Endothelial cell of umbilical vein (primary cell): ENCODE results near the gene INTS11. TPM values are rescaled to one million over a fixed set of nuclear protein-coding genes. Genes with fewer than 3 reads are reported as not detected.

ENCODE experiments used
- BruUV-seq: library from RNA; stranded (reverse); fragments of 400-500 nt; replicated peaks from 2 replicates; lab custom pipeline; 2021; lab: Mats Ljungman, UMichigan
- CTCF ChIA-PET: fragments of 300-600, 350-600 bp; sonication (Branson Sonifier 250); formaldehyde crosslinking; loops from one replicate; lab custom pipeline; 2021; ENCODE audit warnings: antibody characterized with exemption, inconsistent platforms; lab: Charles Lee
- POLR2A ChIA-PET: fragments of 300-600, 350-600 bp; sonication (Branson Sonifier 250); formaldehyde crosslinking; loops from one replicate; lab custom pipeline; 2021; ENCODE audit warnings: antibody characterized with exemption, inconsistent platforms; lab: Charles Lee
- DNase-seq: peaks from one replicate; pipeline ENCODE4 v3.0.0-alpha.2; 2011; ENCODE audit warnings: low read depth, low spot score
- FAIRE-seq: peaks from 2 replicates; lab custom pipeline; 2011; peaks lifted over from hg19 to GRCh38; lab: Jason Lieb, UNC
- H2AFZ ChIP-seq: 2 replicates; pipeline ENCODE4 v1.6.0; 2012; ENCODE audit warnings: low read depth, low read length, control low read depth, inconsistent platforms
- H3K27ac ChIP-seq: 2 replicates; pipeline ENCODE4 v1.5.1; 2011; ENCODE audit warnings: low read depth, mild to moderate bottlenecking, control low read depth, low read length, moderate library complexity; ENCODE audit not compliant: insufficient read depth
- H3K27me3 ChIP-seq, 2 experiments: 2 replicates each; pipeline versions ENCODE4 v1.6.0 to v1.6.1; 2011; ENCODE audit warnings: low read length in 2 of 2, mixed read lengths in 1 of 2; ENCODE audit not compliant: control insufficient read depth in 2 of 2, insufficient read depth in 2 of 2
- H3K36me3 ChIP-seq, 2 experiments: 2 replicates in 1 of 2; 3 replicates in 1 of 2; pipeline ENCODE4 v1.5.1; 2011; ENCODE audit warnings: low read length in 2 of 2, mild to moderate bottlenecking in 1 of 2, moderate library complexity in 1 of 2; ENCODE audit not compliant: control insufficient read depth in 2 of 2, insufficient read depth in 2 of 2; ENCODE audit errors: extremely low read depth in 1 of 2
- H3K4me1 ChIP-seq: 3 replicates; pipeline ENCODE4 v1.5.1; 2011; ENCODE audit warnings: mild to moderate bottlenecking, low read length; ENCODE audit not compliant: control insufficient read depth, insufficient read depth; ENCODE audit errors: extremely low read depth
- H3K4me2 ChIP-seq: 2 replicates; pipeline ENCODE4 v1.6.1; 2011; ENCODE audit warnings: low read length, control low read depth, mixed read lengths; ENCODE audit not compliant: insufficient read depth
- H3K4me3 ChIP-seq, 3 experiments: fragments of 200-600 bp in 1 of 3; sonication (generic), shearing (Covaris generic) in 1 of 3; replicated peaks in 1 of 3; 2 replicates each; pipeline ENCODE4 v1.5.1; 2011 to 2016; ENCODE audit warnings: control low read depth in 3 of 3, low read length in 3 of 3, mild to moderate bottlenecking in 2 of 3, inconsistent platforms in 1 of 3, low read depth in 1 of 3, moderate library complexity in 1 of 3; ENCODE audit not compliant: insufficient read depth in 1 of 3
- H3K79me2 ChIP-seq: 2 replicates; pipeline ENCODE4 v1.6.0; 2012; ENCODE audit warnings: low read length, inconsistent platforms; ENCODE audit not compliant: control insufficient read depth, insufficient read depth
- H3K9ac ChIP-seq: replicated peaks from 2 replicates; pipeline ENCODE3; 2011; ENCODE audit warnings: low read length, control low read depth; ENCODE audit not compliant: insufficient read depth; ENCODE audit errors: extremely low read depth
- H3K9me1 ChIP-seq: replicated peaks from 3 replicates; pipeline ENCODE4 v1.6.0; 2011; ENCODE audit warnings: mild to moderate bottlenecking, low read length; ENCODE audit not compliant: control insufficient read depth, insufficient read depth; ENCODE audit errors: extremely low read depth
- H3K9me3 ChIP-seq: replicated peaks from 2 replicates; pipeline ENCODE4 v1.5.1; 2012; ENCODE audit warnings: low read length, inconsistent platforms; ENCODE audit not compliant: control insufficient read depth, insufficient read depth
- H4K20me1 ChIP-seq: replicated peaks from 2 replicates; pipeline ENCODE3; 2011; ENCODE audit warnings: mild to moderate bottlenecking, low read length; ENCODE audit not compliant: control insufficient read depth, insufficient read depth; ENCODE audit errors: extremely low read depth
- CTCF ChIP-seq, 2 donors: IDR thresholded peaks; 1 replicate in 1 of 2; 2 replicates in 1 of 2; pipeline ENCODE4 v1.5.1; 2011; ENCODE audit warnings: low read length in 2 of 2, mild to moderate bottlenecking in 2 of 2, moderate library complexity in 2 of 2, control low read depth in 1 of 2, inconsistent platforms in 1 of 2, low read depth in 1 of 2; ENCODE audit not compliant: insufficient read depth in 1 of 2; ENCODE audit errors: extremely low read depth in 1 of 2
- EZH2 ChIP-seq: IDR thresholded peaks from 2 replicates; pipeline ENCODE4 v1.6.1; 2012; ENCODE audit warnings: borderline replicate concordance, low read depth, mild to moderate bottlenecking, moderate library complexity, low read length, inconsistent platforms; ENCODE audit not compliant: severe bottlenecking
- FOS ChIP-seq: IDR thresholded peaks from 2 replicates; pipeline ENCODE4 v1.6.1; 2011; ENCODE audit warnings: mild to moderate bottlenecking, low read length, moderate library complexity, borderline replicate concordance; ENCODE audit not compliant: insufficient read depth
- GATA2 ChIP-seq: IDR thresholded peaks from 2 replicates; pipeline ENCODE4 v1.7.0; 2011; ENCODE audit warnings: low read depth, mild to moderate bottlenecking, moderate library complexity, mixed read lengths, low read length; ENCODE audit not compliant: insufficient read length, insufficient read depth
- JUN ChIP-seq: IDR thresholded peaks from 2 replicates; pipeline ENCODE4 v1.6.1; 2011; ENCODE audit warnings: borderline replicate concordance, low read depth; ENCODE audit not compliant: insufficient read length, insufficient read depth
- MAX ChIP-seq: IDR thresholded peaks from 2 replicates; pipeline ENCODE4 v1.6.1; 2011; ENCODE audit not compliant: insufficient read depth, insufficient read length
- MYC ChIP-seq: IDR thresholded peaks from one replicate; pipeline ENCODE4 v1.6.1; 2011; ENCODE audit warnings: mild to moderate bottlenecking, low read depth, low read length
- POLR2A ChIP-seq: IDR thresholded peaks from 2 replicates; pipeline ENCODE4 v1.6.1; 2012; ENCODE audit warnings: low read depth, mild to moderate bottlenecking, control low read depth, low read length
- POLR2AphosphoS5 ChIP-seq: IDR thresholded peaks from 2 replicates; pipeline ENCODE4 v1.6.1; 2012; ENCODE audit warnings: low read depth, mild to moderate bottlenecking, control low read depth, low read length, moderate library complexity; ENCODE audit not compliant: insufficient read depth
- dilution Hi-C: fragments of 300-500 bp; cut with MboI; formaldehyde crosslinking; loops from one replicate; pipeline ENCODE4 v1.15.0; 2019; ENCODE audit warnings: low sequenced_read_pairs; ENCODE audit not compliant: extremely low pct_ligation_motif_present
- intact Hi-C: fragments of 100-400 bp; cut with micrococcal nuclease; formaldehyde crosslinking; loops from one replicate; pipeline ENCODE4 v1.10.0; 2022
- polyA plus RNA-seq, 4 experiments: library from polyadenylated mRNA; depleted of rRNA in 3 of 4; stranded (reverse) in 3 of 4; unstranded in 1 of 4; fragments of >200 nt; gene quantifications; 2 replicates each; pipeline versions ENCODE4 v1.2.1 to v1.2.3, GENCODE V29; 2011 to 2012; ENCODE audit warnings: missing spikeins in 1 of 4
- total RNA-seq: library from RNA; stranded (reverse); gene quantifications from 2 replicates; pipeline ENCODE4 v1.2.3, GENCODE V29; 2021

Gene INTS11
- total and polyA plus RNA-seq, 2 donors (not counting 3 experiments of a cell fraction or from before 2014, with no cell fraction given) = 132 to 222 TPM

GRCh38 chr1:1312450-1313314 lies 11.8 kb downstream of the INTS11 start:
- CTCF ChIA-PET = interaction anchor here (0.6 kb wide), 1 partner anchor 39 kb away, joined by 3 read pairs; the partner anchor contains the start of gene UBE2J2
- Histone ChIP-seq H3K27ac (no peak overlapping the region), H3K9ac (no peak overlapping the region), H3K4me3 (no peak overlapping the region), H3K36me3 (peaks cover 0 to 41% of the 10 kb centered on the region in 2 experiments), H3K79me2 (peaks cover 1% of the 10 kb centered on the region), H3K4me2 (no peak overlapping the region), H3K27me3 (no peaks in the 10 kb centered on the region), H3K4me1 (peaks cover 5% of the 10 kb centered on the region), H2AFZ (no peak overlapping the region), H3K9me1 (no peaks in the 10 kb centered on the region), H4K20me1 (no peaks in the 10 kb centered on the region), H3K9me3 (no peaks in the 10 kb centered on the region)
- POLR2A ChIA-PET = no interaction called here
- intact Hi-C loops = no loop called here
- TF ChIP-seq EZH2 = no peak
- TF ChIP-seq GATA2 = no peak
- no peak for TF ChIP-seq FOS
- no peak for TF ChIP-seq MYC
- no peak for TF ChIP-seq CTCF (IDR thresholded peaks at IDR 0.05; ENCODE audit: extremely low read depth in 1 of 2, insufficient read depth in 1 of 2, low read depth in 1 of 2, low read length in 2 of 2)
- no peak for TF ChIP-seq POLR2AphosphoS5
- TF ChIP-seq MAX = no peak
- TF ChIP-seq POLR2A = no peak
- TF ChIP-seq JUN = no peak
- DNase-seq = no peak
- dilution Hi-C loops = no loop called here
- BruUV-seq = no TSS peak
- no peak for FAIRE-seq
